Measurements from ENCODE around the gene GRPEL1.
A peak's percentile ranks its signal among the peaks of the same experiment; 100 is the strongest.

The GRPEL1 gene

GRCh38 chr4:7067126-7067451, 775 bp downstream of the GRPEL1 start:
- Histone ChIP-seq H3K36me3 (replicated peaks; ENCODE audit: low read depth, low read length) (peaks cover 35% of the 10 kb centered on the region), H3K27ac (ENCODE audit: low read length) (peak overlapping the region; percentile 55), H3K79me2 (ENCODE audit: low read length) (peaks cover 50% of the 10 kb centered on the region), H2AFZ (ENCODE audit: low read depth, low read length) (no peak overlapping the region), H3K4me1 (ENCODE audit: low read length) (peaks cover 17% of the 10 kb centered on the region), H3K27me3 (ENCODE audit: low read depth, low read length) (peaks cover 8% of the 10 kb centered on the region; the same call in 1 of the 2 replicates), H3K9ac (ENCODE audit: low read length) (peak overlapping the region; percentile 89), H4K20me1 (ENCODE audit: insufficient read depth, low read length) (peaks cover 33% of the 10 kb centered on the region), H3K4me3 (ENCODE audit: low read length) (peak overlapping the region; percentile 93), H3K9me3 (ENCODE audit: insufficient read depth, low read length) (no peaks in the 10 kb centered on the region), H3K4me2 (ENCODE audit: low read length) (peak overlapping the region; percentile 93)
- TF ChIP-seq CTCF (IDR thresholded peaks at IDR 0.05; ENCODE audit: low read depth, low read length) = no peak
- no peak for TF ChIP-seq EZH2phosphoT487 (IDR thresholded peaks at IDR 0.05; ENCODE audit: low read depth)

- H3K4me1 ChIP-seq (ENCODE audit: low read length) = peaks cover 17% of the 10 kb centered on the region
These were observed 1.4 kb downstream of the GRPEL1 start for GRCh38 chr4:7066493-7066892.

GRCh38 chr4:7066006-7066405, 1.9 kb downstream of the GRPEL1 start:
- TF ChIP-seq CTCF (IDR thresholded peaks at IDR 0.05; ENCODE audit: low read depth, low read length) (no peak), EZH2phosphoT487 (IDR thresholded peaks at IDR 0.05; ENCODE audit: low read depth) (no peak)
- Histone ChIP-seq H3K4me2 (ENCODE audit: low read length) (peak overlapping the region; percentile 93), H3K4me3 (ENCODE audit: low read length) (0 out of 2 replicates have a peak overlapping the region, but pooled peaks have one; percentile 93), H3K4me1 (ENCODE audit: low read length) (peaks cover 17% of the 10 kb centered on the region), H3K27me3 (ENCODE audit: low read depth, low read length) (no peaks in the 10 kb centered on the region), H2AFZ (ENCODE audit: low read depth, low read length) (no peak overlapping the region), H3K9ac (ENCODE audit: low read length) (no peak overlapping the region), H3K9me3 (ENCODE audit: insufficient read depth, low read length) (no peaks in the 10 kb centered on the region), H3K79me2 (ENCODE audit: low read length) (peaks cover 50% of the 10 kb centered on the region), H3K36me3 (replicated peaks; ENCODE audit: low read depth, low read length) (peaks cover 46% of the 10 kb centered on the region), H3K27ac (ENCODE audit: low read length) (no peak overlapping the region), H4K20me1 (ENCODE audit: insufficient read depth, low read length) (peaks cover 33% of the 10 kb centered on the region)

More at GRCh38 chr4:7066493-7066892, 1.4 kb downstream of the GRPEL1 start:
- Histone ChIP-seq H3K4me2 (ENCODE audit: low read length) (peak overlapping the region; percentile 93), H3K9me3 (ENCODE audit: insufficient read depth, low read length) (no peaks in the 10 kb centered on the region), H3K79me2 (ENCODE audit: low read length) (peaks cover 50% of the 10 kb centered on the region), H3K36me3 (replicated peaks; ENCODE audit: low read depth, low read length) (peaks cover 41% of the 10 kb centered on the region), H3K27ac (ENCODE audit: low read length) (no peak overlapping the region), H3K27me3 (ENCODE audit: low read depth, low read length) (peaks cover 2% of the 10 kb centered on the region; the same call in 1 of the 2 replicates), H2AFZ (ENCODE audit: low read depth, low read length) (no peak overlapping the region), H3K4me3 (ENCODE audit: low read length) (peak overlapping the region; percentile 93), H3K9ac (ENCODE audit: low read length) (peak overlapping the region; percentile 89), H4K20me1 (ENCODE audit: insufficient read depth, low read length) (peaks cover 33% of the 10 kb centered on the region)
- TF ChIP-seq CTCF (IDR thresholded peaks at IDR 0.05; ENCODE audit: low read depth, low read length) (no peak), EZH2phosphoT487 (IDR thresholded peaks at IDR 0.05; ENCODE audit: low read depth) (no peak)

GRCh38 chr4:7063362-7063761, 4.5 kb downstream of the GRPEL1 start:
- Histone ChIP-seq H2AFZ (ENCODE audit: low read depth, low read length) (no peak overlapping the region), H3K79me2 (ENCODE audit: low read length) (peaks cover 61% of the 10 kb centered on the region), H3K27ac (ENCODE audit: low read length) (no peak overlapping the region), H4K20me1 (ENCODE audit: insufficient read depth, low read length) (peaks cover 46% of the 10 kb centered on the region), H3K9me3 (ENCODE audit: insufficient read depth, low read length) (no peaks in the 10 kb centered on the region), H3K9ac (ENCODE audit: low read length) (no peak overlapping the region), H3K4me1 (ENCODE audit: low read length) (peaks cover 24% of the 10 kb centered on the region), H3K4me2 (ENCODE audit: low read length) (no peak overlapping the region), H3K36me3 (replicated peaks; ENCODE audit: low read depth, low read length) (peaks cover 69% of the 10 kb centered on the region), H3K27me3 (ENCODE audit: low read depth, low read length) (no peaks in the 10 kb centered on the region), H3K4me3 (ENCODE audit: low read length) (no peak overlapping the region)
- TF ChIP-seq CTCF (IDR thresholded peaks at IDR 0.05; ENCODE audit: low read depth, low read length) (no peak), EZH2phosphoT487 (IDR thresholded peaks at IDR 0.05; ENCODE audit: low read depth) (no peak)
